Renal cortical epithelial cell (primary cell): ENCODE measurements around the gene CASP10. TPM values are rescaled to one million over a fixed set of nuclear protein-coding genes. Genes with fewer than 3 reads are reported as not detected.

Source experiments
- DNase-seq: peaks from one replicate; pipeline ENCODE4 v3.0.0-alpha.2; 2011; ENCODE audit warnings: low read depth
- total RNA-seq: library from RNA; depleted of rRNA; stranded (reverse); fragments of >200 nt; gene quantifications from 2 replicates; pipeline ENCODE4 v1.2.3, GENCODE V29; 2014

CASP10 gene
- total RNA-seq, 1 donor from 2014 or later = 24.1 TPM

DNA sequence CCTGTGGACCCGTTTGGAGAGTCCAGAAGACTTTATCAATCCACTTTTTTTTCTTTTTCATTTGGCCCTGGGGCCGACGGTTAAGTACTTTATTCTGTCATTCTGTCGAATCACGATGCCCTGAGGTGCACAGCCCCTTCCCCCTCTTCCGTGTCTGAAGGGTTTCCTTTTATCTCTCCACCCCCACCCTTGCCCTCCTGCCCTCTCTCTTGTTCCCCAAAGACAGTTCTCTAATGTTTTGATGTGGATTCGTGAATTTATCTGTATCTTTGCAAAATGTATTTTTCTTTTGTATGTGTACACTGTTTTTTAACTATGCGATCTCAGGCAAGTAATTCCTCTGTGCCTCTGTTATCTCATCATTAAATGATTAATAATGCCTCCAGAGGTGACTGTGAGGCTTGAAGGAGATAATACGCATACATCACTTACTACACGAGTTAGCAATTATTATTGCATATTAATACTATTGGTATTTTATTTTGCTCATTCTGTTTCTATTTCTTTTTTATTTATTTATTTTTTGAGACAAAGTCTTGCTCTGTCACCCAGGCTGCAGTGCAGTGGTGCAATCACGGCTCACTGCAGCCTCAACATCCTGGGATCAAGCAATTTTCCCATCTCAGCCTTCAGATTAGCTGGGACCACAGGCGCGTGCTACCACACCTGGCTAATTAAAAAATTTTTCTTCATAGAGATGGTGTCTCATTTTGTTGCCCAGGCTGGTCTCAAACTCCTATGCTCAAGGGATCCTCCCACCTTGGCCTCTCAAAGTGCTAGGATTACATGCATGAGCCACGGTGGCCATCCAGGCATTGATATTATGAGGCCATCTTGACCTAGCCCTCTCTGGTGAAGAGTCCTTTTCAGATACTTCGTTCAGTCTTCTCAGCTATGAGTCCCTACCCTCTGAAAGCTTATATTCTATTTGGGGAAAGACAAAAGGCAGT lies 76.0 kb downstream of the CASP10 start:
- no peak for DNase-seq

DNA sequence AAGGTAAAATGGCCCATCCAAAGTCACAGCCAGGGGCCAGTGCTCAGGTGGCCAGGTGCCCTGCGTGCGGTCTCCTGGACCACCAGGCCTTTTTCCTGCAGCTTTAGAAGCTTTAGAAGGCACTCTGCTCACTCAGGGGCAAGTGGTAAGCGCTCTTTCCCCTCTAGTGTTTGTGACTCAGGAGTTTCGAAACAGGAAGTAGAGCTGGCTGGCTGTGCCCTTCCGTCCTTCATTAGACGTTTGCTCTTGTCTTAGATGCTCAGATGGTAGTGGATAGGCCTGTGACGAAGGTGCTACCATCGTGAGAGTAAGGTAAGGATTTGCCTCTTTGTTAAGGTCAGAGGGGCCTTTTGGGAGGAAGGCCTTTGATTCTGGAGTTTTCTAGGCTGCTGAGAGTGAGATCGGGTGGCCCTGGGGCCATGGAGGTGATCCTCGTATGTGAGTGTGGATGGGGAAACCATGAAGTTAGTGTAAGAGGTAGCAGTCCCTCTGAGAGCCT lies 77.4 kb downstream of the CASP10 start, which contains the start of gene CASP8:
Gene CASP8 (plus strand): TSS at position 235 of the 499 bp plus-strand sequence. CDS start 5,951 bp downstream, outside the sequence.
- DNase-seq = peak; percentile 64

- no peak for DNase-seq
Observed at GRCh38 chr2:201261471-201261870, 78.5 kb downstream of the CASP10 start.

DNA sequence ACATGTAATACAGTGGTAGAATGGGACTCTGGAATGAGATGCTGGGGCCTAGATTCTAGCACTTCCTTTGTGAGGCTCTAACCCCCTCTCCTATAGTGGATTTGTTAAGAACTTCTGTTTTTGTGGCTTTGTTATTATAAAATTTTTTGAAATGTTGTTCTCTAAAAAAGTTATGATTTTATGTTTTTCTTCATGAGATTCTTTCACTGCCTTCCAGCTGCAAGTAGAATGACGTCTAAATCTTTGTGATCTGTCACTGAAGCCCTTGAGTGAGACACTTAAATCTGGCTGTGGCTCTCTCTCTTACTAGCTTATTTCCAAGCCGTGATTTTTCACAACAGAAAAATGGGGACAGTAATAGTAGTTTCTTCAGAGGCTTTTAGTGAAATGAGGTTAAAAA lies 79.0 kb downstream of the CASP10 start:
- no peak for DNase-seq

- DNase-seq = no peak
Observed at GRCh38 chr2:201262718-201263117, 79.8 kb downstream of the CASP10 start.

DNA sequence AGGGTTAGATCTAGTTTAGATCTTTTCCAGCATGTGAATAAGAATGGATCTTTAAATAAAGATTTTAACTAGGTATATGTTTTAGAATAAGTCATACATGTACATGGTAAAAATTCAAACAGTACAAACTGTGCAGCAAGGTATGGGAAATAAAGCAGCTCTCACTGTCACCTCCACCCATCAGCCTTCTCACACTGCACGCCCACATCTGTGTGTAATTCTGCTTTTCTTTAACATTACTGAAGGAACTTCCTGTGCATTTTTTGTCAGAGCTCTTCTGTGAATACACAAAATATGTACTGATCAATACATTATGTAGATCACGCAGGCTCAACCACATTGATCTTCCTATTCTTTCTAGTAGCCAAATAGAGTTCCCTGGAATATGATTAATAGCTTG lies 80.8 kb downstream of the CASP10 start:
- no peak for DNase-seq

DNA sequence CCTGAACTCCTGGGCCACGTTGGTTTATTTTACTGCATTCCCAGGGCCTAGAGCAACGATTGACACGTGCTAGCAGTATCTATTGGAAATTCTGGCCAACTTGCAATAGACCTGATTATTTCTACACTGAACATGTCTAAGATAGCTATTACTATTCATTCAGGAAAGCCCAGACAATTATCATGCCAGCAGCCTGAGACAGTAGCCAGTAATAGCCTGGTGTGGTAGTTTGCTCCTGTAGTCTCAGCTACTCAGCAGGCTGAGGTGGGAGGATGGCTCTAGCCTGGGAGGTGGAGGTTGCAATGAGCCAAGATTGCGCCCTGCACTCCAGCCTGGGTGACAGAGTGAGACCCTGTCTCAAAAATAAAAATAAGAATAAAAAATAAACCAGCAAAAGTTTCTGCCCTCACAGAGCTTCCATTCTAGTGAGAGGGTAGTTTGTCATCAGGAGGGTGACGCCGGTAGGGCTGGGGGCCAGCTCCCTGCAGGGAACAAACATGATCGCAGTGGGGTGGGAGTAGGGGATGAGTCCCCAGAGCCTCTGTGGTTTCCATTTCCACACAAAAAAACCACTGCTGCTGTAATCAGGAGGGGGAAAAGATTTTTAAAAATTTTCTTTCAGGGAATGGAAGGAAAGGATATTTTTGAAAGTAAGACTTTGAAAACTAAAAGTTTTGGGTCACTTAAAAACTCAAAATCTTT lies 81.7 kb downstream of the CASP10 start:
- no peak for DNase-seq

DNA sequence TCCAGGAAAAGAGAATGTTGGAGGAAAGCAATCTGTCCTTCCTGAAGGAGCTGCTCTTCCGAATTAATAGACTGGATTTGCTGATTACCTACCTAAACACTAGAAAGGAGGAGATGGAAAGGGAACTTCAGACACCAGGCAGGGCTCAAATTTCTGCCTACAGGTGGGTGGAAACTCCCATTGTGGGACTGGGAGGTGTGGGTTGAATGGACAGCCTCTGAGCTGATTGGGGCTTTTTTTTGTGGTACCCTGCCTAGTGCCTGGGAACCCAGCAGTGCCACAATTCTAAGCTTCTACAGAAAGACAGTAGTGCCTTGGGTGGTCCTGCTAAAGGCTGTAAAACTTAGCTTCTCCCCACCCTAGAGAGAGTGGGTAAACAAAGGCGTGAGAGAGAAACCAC lies 83.7 kb downstream of the CASP10 start:
- no peak for DNase-seq

GRCh38 chr2:201267278-201268030 lies 84.5 kb downstream of the CASP10 start:
- DNase-seq = no peak

GRCh38 chr2:201269764-201270163 lies 86.8 kb downstream of the CASP10 start:
- no peak for DNase-seq

- DNase-seq = no peak
Observed at GRCh38 chr2:201270293-201271001, 87.5 kb downstream of the CASP10 start.

DNA sequence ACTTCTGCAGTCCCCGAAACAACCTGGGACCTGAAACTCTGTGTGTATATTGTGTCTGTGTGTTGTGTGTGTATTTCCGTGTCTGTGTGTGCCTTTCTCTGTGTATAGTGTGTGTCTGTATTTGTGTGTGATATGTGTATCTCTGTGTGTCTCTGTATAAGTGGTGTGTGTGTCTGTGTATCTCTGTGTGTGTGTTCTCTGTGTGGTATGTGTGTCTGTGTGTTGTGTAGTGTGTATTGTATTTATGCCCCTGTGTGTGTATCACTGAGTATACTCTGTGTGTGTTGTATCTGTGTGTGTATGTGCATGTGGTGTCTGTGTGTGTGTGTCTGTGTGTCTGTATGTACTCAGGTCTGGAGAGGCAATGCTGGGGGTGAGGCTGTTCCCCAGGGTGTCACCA lies 89.0 kb downstream of the CASP10 start:
- no peak for DNase-seq

DNA sequence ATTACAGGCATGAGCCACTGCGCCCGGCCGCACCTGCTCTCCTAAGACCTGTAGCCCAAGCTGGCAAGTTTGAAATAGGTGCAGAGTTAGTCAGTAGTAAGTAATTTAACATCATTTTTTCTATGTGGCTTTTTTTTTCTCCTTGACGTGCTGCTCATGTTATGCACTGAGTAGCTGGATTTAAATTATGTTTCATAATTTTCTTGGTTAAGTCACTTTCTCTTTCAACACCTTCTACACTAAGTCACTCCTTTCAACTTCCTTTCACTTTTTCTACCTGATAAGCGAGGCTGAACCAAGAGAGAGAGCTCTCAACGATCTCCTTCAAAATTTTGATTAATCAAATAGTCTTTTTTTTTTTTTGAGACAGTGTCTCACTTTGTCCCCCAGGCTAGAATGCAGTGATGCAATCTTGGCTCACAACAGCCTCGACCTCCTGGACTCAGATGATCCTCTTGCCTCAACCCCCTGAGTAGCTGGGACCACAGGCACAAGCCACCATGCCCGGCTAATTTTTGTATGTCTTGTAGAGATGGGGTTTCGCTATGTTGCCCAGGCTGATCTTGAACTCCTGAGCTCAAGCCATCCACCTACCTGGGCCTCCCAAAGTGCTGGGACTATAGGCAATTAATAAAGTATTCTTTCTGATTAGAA lies 90.5 kb downstream of the CASP10 start:
- DNase-seq = no peak

DNA sequence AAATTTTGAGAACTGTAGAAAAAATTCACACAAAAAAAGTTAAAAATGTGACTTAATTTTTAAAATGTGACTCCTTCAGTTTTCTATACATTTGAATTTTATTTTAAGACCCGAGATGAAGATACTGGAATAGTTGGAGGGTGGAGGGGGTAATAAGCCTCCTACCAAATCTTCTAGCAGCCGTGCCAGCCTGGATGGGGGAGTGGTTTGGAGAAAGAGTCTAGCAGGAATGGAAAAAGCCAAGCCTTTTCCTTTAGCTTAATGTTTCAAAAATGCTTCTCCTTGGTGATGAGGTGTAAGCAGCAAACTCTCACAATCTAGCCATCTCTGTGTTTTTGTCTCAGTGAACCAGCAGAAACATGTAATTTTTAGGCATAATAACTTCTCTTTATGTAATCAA lies 92.1 kb downstream of the CASP10 start:
- DNase-seq = no peak

- no peak for DNase-seq
Observed at GRCh38 chr2:201275990-201276389, 93.0 kb downstream of the CASP10 start.

DNA sequence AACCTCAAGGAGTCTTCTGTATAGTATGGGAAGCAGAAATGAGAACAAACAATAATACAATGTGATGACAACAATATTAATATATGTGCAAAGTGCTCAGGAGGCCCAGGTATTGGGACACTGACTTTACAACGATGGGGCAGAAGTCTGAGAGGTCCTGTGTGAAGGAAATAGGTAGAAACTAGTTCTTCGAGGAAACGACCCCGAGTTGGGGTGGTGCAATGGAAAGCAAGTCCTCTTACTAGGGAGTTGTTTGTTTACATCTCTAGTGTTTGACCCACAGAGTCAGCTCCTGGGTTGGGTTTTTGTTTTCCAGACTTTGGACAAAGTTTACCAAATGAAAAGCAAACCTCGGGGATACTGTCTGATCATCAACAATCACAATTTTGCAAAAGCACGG lies 93.6 kb downstream of the CASP10 start:
- no peak for DNase-seq

Other genes with a start within 250 kb of the CASP10 start
- gene ORC2, start 219.5 kb upstream of the CASP10 start, total RNA-seq = 18.6 and 20.7 TPM in 2 replicates
- 10.9 and 17.1 TPM in 2 replicates for gene HYCC2, start 111.5 kb upstream of the CASP10 start, total RNA-seq
- 103 and 115 TPM in 2 replicates for gene NDUFB3, start 111.1 kb upstream of the CASP10 start, total RNA-seq
- gene CFLAR, start 67.0 kb upstream of the CASP10 start, total RNA-seq = 253 and 297 TPM in 2 replicates
- gene CASP8, start 77.4 kb downstream of the CASP10 start, total RNA-seq = 48.3 and 51.8 TPM in 2 replicates
- gene FLACC1, start 174.2 kb downstream of the CASP10 start, total RNA-seq = 0.17 and 0.45 TPM in 2 replicates